ENCODE measurements around the gene IER5L. TPM values are rescaled to one million over a fixed set of nuclear protein-coding genes. Genes with fewer than 3 reads are reported as not detected.

The IER5L gene
- total and polyA plus RNA-seq, 9 of the 15 experiments (the other 6 are each of a cell fraction or from before 2014, with no cell fraction given): 0.14 to 11.9 (median 0.52) TPM

GRCh38 chr9:129143031-129143927, 34.8 kb downstream of the IER5L start (continued):
- TF ChIP-seq CTCF (IDR thresholded peaks at IDR 0.05 in 2 of 3, conservative IDR thresholded peaks at IDR 0.05 in 1 of 3; ENCODE audit: insufficient read depth in 2 of 3, low read depth in 1 of 3, low read length in 3 of 3): peak; percentile 83 to 98 (median 88)
- peak; percentile 13; the same call in 1 of the 2 replicates for TF ChIP-seq CREM (IDR thresholded peaks at IDR 0.05; ENCODE audit: low read depth)
- TF ChIP-seq ZNF668 (CRISPR knock-in tag; IDR thresholded peaks at IDR 0.05): no peak
- TF ChIP-seq NCOA2 (IDR thresholded peaks at IDR 0.05; ENCODE audit: partially characterized antibody in 2 of 2): no peak
- no peak for TF ChIP-seq DACH1 (IDR thresholded peaks at IDR 0.05; ENCODE audit: partially characterized antibody)
- TF ChIP-seq BRCA1 (IDR thresholded peaks at IDR 0.05): no peak
- no peak for TF ChIP-seq BRCA1 (CRISPR knock-in tag; IDR thresholded peaks at IDR 0.05)
- no peak for TF ChIP-seq PHF21A (IDR thresholded peaks at IDR 0.05; ENCODE audit: borderline replicate concordance, low read depth)
- no peak for TF ChIP-seq AFF1 (IDR thresholded peaks at IDR 0.05; ENCODE audit: low read depth in 1 of 2, partially characterized antibody in 2 of 2)
- TF ChIP-seq U2AF1 (optimal IDR thresholded peaks at IDR 0.05; ENCODE audit: low read depth, low read length): no peak
- no peak for TF ChIP-seq ZNF77 (CRISPR knock-in tag; IDR thresholded peaks at IDR 0.05)
- peak; percentile 44; the same call in 1 of the 2 replicates for TF ChIP-seq KLF16 (IDR thresholded peaks at IDR 0.05)
- TF ChIP-seq POLR2AphosphoS5 (IDR thresholded peaks at IDR 0.05; ENCODE audit: control insufficient read depth, insufficient read depth, low read depth, low read length): no peak
- no peak for TF ChIP-seq ETS2 (tag; IDR thresholded peaks at IDR 0.05; ENCODE audit: borderline replicate concordance, poor library complexity, severe bottlenecking)
- no peak for TF ChIP-seq ZNF311 (CRISPR knock-in tag; IDR thresholded peaks at IDR 0.05)
- no peak for TF ChIP-seq ZNF316 (IDR thresholded peaks at IDR 0.05)
- no peak for TF ChIP-seq NRF1 (conservative IDR thresholded peaks at IDR 0.05 in 1 of 2, IDR thresholded peaks at IDR 0.05 in 1 of 2)
- no peak for TF ChIP-seq ATF3 (IDR thresholded peaks at IDR 0.05)
- no peak for TF ChIP-seq ATF3 (CRISPR knock-in tag; conservative IDR thresholded peaks at IDR 0.05)
- no peak for TF ChIP-seq ETV6 (IDR thresholded peaks at IDR 0.05; ENCODE audit: borderline replicate concordance in 1 of 2, low read depth in 2 of 2, low read length in 1 of 2)
- no peak for TF ChIP-seq ETV6 (CRISPR knock-in tag; IDR thresholded peaks at IDR 0.05; ENCODE audit: borderline replicate concordance)

Measured in K562 (cell line).